GM12872 (cell line): ENCODE data around the gene KIF25.

Experiments used
- CTCF ChIP-seq: IDR thresholded peaks from 3 replicates; pipeline ENCODE4 v1.5.1; 2011; ENCODE audit warnings: low read depth, mild to moderate bottlenecking, low read length, moderate library complexity; ENCODE audit not compliant: insufficient read depth

Gene KIF25

DNA sequence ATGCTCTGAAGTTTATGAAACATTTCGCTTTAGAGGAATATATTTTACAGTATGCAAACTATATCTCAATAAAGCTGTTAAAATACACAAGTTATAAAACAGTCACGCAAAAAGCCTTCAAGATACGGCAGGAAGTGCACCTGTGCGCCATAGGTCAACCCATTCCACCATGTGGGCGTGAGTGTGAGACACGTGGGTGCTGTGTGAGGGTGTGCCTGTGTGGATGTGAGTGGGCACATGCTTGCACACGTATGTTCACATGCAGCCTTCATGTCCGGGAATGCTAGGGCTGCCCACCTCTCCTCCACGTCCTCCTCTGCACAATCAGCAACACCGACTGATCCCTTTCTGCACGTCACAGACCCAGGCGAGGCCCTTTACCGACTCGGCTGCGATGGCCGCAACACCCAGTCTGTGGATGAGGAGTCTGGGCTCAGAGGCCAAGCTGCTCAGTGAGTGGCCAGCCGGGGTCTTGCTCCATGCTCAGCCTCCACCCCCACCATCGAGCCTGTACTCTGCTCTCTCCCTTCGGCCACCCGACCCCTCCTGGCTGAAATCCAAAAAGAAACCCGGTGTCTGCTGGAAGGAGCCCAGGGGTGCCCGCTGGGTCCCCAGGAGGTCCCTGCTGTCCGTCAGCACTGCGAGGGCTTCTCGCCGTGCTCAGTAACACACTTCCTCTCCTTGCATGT lies 84.5 kb downstream of the KIF25 start:
- no peak for TF ChIP-seq CTCF

DNA sequence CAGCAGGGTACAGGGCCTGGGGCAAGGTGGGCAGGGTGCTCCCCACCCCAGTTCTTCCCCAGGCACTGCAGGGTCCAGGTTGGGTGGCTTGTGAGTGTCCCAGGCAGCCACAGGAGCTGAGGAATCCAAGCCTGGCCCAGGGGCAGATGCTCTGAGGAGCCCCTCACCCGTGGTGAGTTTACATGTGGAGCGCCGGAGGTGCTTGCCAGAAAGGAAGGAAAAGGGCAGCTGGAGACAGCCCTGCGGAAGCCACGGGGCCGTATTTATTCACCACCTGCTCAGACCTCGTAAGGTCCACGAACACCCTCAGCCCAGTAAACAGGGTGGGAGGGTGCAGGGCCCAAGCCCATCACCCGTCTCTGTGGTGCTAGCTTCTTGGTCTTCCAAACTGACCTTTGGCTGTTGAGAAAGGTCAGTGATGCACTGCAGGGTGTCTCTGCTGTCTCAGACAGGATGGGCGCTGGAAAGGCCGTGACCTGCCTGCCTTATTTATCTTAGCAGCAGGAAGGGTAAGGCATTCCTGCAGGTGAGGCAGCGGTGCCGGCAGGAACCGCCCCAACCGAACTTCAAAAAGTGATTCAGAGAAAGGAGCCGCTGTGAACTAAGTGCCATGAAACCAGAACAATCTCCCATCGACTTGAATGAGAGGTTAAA lies 85.5 kb downstream of the KIF25 start:
- TF ChIP-seq CTCF: no peak

- TF ChIP-seq CTCF: no peak
These were observed 86.0 kb downstream of the KIF25 start for GRCh38 chr6:168083514-168083885.

DNA sequence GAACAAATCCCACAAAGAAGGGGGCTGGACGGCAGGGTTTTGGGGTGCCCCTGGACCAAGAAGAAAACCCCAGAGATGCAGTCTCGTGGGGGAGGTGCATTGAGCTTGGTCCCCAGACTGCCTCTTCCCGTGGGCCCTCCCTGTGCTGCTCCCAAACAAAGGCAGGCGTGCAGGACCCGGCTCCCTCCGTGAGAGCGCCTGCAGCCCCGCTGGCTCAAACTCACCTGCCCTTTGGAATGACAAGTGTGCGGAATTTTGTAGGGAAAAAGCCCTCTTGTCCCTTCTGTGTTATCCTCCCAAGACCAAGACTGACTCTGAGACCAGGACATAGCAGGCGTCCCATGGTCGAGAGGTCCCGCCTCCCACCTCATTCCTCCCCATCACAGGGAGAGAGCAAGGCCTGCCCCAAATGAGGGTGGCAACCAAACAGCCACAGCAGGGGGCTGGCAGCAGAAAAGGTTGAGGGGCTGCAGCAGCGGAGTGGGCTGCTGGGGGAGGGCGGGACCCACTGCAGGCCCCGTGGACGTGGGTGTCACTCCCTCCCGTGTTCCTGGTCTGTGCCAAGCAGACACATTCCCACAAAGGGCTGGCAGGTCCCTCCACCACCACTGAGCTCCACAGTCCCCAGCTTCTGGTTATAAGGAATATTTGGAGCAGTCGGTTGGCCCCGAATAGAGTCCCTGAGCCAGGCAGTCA lies 87.1 kb downstream of the KIF25 start:
- no peak for TF ChIP-seq CTCF

DNA sequence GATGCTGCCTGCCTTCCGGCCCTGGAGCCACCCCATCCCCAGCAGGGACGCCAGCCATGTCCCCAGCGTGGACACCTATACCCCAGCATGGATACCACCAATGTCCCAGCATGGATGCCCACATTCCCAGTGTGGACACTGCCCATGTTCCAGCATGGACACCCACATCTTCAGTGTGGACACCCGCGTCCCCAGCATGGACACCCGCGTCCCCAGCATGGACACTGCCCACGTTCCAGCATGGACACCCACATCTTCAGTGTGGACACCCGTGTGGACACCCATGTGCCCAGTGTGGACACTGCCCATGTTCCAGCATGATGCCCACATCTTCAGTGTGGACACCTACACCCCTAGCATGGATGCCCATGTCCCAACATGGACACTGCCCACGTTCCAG lies 88.6 kb downstream of the KIF25 start:
- no peak for TF ChIP-seq CTCF

DNA sequence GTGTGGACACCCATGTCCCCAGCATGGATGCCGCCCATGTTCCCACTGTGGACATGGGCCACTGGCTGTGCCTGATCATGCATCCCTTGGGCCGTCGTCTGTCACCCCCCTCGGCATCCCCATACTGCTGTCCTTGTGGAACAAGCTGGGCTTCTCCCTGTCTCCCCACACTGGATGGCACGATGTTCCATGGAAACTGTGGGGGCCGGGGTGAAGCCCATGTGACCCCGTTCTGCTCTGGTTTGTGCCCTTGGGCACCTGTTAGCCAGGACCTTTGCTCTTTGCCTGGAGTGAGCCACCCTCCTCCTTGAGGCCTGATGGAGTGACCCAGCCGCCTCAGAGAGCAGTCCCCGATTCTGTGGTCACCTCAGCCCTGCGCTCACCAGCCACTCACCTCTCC lies 89.1 kb downstream of the KIF25 start:
- TF ChIP-seq CTCF: no peak

DNA sequence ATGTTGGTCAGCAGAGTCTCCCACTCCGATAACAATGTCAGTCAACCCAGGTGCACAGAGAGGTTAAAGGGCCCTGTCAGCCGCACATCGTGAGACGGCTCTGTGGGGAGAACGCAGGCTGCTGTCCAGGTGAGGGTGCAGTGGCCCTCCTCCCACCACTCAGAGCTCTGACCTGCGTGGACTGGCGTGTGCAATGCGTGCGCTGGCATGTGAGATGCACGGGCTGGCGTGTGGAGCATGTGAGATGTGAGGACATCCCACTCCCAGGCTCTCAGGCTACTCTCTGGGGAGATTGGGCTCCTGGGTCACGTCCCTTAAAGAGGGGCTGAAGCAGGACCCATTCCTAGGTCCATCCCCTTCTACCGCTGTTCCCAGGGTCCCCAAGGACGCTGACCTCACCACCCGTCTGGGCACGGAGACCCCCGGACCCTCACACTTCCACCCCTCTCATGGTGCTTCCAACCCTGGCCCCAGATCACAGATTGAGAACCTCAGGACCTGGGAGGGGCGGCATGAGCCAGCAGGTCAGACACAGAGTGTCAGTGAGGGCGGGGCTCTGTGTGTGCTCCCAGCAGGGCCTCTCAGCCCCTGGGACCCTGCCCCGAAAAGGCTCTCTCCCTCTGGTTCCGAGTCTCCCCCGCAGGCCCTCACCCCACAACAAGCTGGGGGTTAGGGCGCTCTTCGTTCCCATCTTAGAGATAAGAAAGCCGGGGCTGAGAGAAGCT lies 90.1 kb downstream of the KIF25 start:
- TF ChIP-seq CTCF: no peak
